HepG2 (cell line): ENCODE data around the gene EEFSEC. TPM values are rescaled to one million over a fixed set of nuclear protein-coding genes. Genes with fewer than 3 reads are reported as not detected.

Experiments used
- DZIP1 ChIP-seq: sonication (generic); formaldehyde crosslinking; IDR thresholded peaks from 2 replicates; pipeline ENCODE4 v1.5.0; 2020; ENCODE audit warnings: mild to moderate bottlenecking, missing genetic modification reagents
- FOXK1 ChIP-seq: sonication (generic); formaldehyde crosslinking; IDR thresholded peaks from 2 replicates; pipeline ENCODE4 v1.4.0; 2020; ENCODE audit warnings: low read depth, missing genetic modification reagents, borderline replicate concordance
- FOXO4 ChIP-seq: sonication (generic); formaldehyde crosslinking; conservative IDR thresholded peaks from 2 replicates; pipeline ENCODE4 v1.8.1; 2023; ENCODE audit warnings: missing genetic modification reagents
- KMT2B ChIP-seq: IDR thresholded peaks from 2 replicates; pipeline ENCODE4 v1.6.1; 2016; ENCODE audit warnings: missing genetic modification reagents, missing compliant biosample characterization
- MED1 ChIP-seq: sonication (generic); formaldehyde crosslinking; IDR thresholded peaks from 2 replicates; pipeline ENCODE4 v1.4.0; 2020; ENCODE audit warnings: missing genetic modification reagents
- MEIS1 ChIP-seq: sonication (generic); formaldehyde crosslinking; IDR thresholded peaks from 2 replicates; pipeline ENCODE4 v1.9.0; 2021; ENCODE audit warnings: mild to moderate bottlenecking, missing genetic modification reagents, moderate library complexity, borderline replicate concordance
- NCOA2 ChIP-seq: sonication (generic); formaldehyde crosslinking; IDR thresholded peaks from 2 replicates; pipeline ENCODE4 v1.8.0; 2022; ENCODE audit warnings: inconsistent platforms
- NR2F1 ChIP-seq, 2 experiments: fragments of 450-650 bp in 1 of 2; formaldehyde crosslinking in 1 of 2; IDR thresholded peaks; 2 replicates each; pipeline versions ENCODE4 v1.5.0 to v1.6.1; 2016 to 2020; ENCODE audit warnings: mild to moderate bottlenecking in 1 of 2, missing compliant biosample characterization in 1 of 2, missing genetic modification reagents in 1 of 2, moderate library complexity in 1 of 2
- PATZ1 ChIP-seq: sonication (generic); formaldehyde crosslinking; IDR thresholded peaks from 2 replicates; pipeline ENCODE4 v1.4.0; 2020; ENCODE audit warnings: missing genetic modification reagents
- POLR2AphosphoS5 ChIP-seq: IDR thresholded peaks from 2 replicates; pipeline ENCODE4 v1.6.1; 2012; ENCODE audit warnings: low read depth, low read length
- RCOR2 ChIP-seq: IDR thresholded peaks from 2 replicates; pipeline ENCODE4 v1.6.1; 2016; ENCODE audit warnings: missing biosample characterization, missing genetic modification reagents
- REPIN1 ChIP-seq: sonication (generic); formaldehyde crosslinking; IDR thresholded peaks from 2 replicates; pipeline ENCODE4 v1.8.0; 2022; ENCODE audit warnings: missing genetic modification reagents, low read depth, mild to moderate bottlenecking, borderline replicate concordance
- YEATS4 ChIP-seq: sonication (generic); formaldehyde crosslinking; IDR thresholded peaks from 2 replicates; pipeline ENCODE4 v1.4.0; 2020; ENCODE audit warnings: missing genetic modification reagents, borderline replicate concordance
- ZGPAT ChIP-seq: IDR thresholded peaks from 2 replicates; pipeline ENCODE4 v1.6.1; 2016; ENCODE audit warnings: mild to moderate bottlenecking
- ZNF292 ChIP-seq: sonication (generic); formaldehyde crosslinking; IDR thresholded peaks from 2 replicates; pipeline ENCODE4 v1.8.1; 2022; ENCODE audit warnings: mild to moderate bottlenecking, low read depth, missing genetic modification reagents, borderline replicate concordance
- ZNF503 ChIP-seq: sonication (generic); formaldehyde crosslinking; IDR thresholded peaks from 2 replicates; pipeline ENCODE4 v1.4.0; 2020; ENCODE audit warnings: missing genetic modification reagents
- ZNF510 ChIP-seq: sonication (generic); formaldehyde crosslinking; IDR thresholded peaks from 2 replicates; pipeline ENCODE4 v1.4.0; 2020; ENCODE audit warnings: low read depth, mild to moderate bottlenecking, missing genetic modification reagents
- ZNF772 ChIP-seq: sonication (generic); formaldehyde crosslinking; IDR thresholded peaks from 2 replicates; pipeline ENCODE4 v1.5.0; 2020; ENCODE audit warnings: mild to moderate bottlenecking, missing genetic modification reagents
- ZNF792 ChIP-seq: IDR thresholded peaks from 2 replicates; pipeline ENCODE4 v1.6.1; 2016
- ZSCAN21 ChIP-seq: sonication (generic); formaldehyde crosslinking; IDR thresholded peaks from 2 replicates; pipeline ENCODE4 v1.8.0; 2022; ENCODE audit warnings: mild to moderate bottlenecking, missing genetic modification reagents, moderate library complexity, borderline replicate concordance
- polyA plus RNA-seq, 8 experiments: library from polyadenylated mRNA; depleted of rRNA in 3 of 8; stranded (reverse) in 7 of 8; unstranded in 1 of 8; fragments of >200 nt; fragmentation: Illumina TruSeq in 4 of 8; extraction: Trizol in 4 of 8; gene quantifications; 2 replicates each; pipeline versions ENCODE4 v1.2.1 to v1.2.3, GENCODE V29; 2011 to 2016; ENCODE audit warnings: low read depth in 4 of 8, missing spikeins in 1 of 8, mixed read lengths in 1 of 8; ENCODE audit not compliant: insufficient read depth in 1 of 8
- total RNA-seq, 5 experiments: library from RNA; depleted of rRNA; stranded (reverse); fragments of >200 nt; fragmentation: Illumina TruSeq; extraction: Trizol; gene quantifications; 2 replicates each; pipeline ENCODE4 v1.2.3, GENCODE V29; 2016; ENCODE audit warnings: low read depth in 1 of 5

The EEFSEC gene
- total and polyA plus RNA-seq, 2 of the 13 experiments (the other 11 are each of a cell fraction or from before 2014, with no cell fraction given): 6.4 to 24.2 TPM

GRCh38 chr3:128151758-128152274 lies 1.5 kb upstream of the EEFSEC start (continued):
- 0 out of 2 replicates have a peak, but pooled peaks have one; percentile 56 for TF ChIP-seq ZSCAN21 (CRISPR knock-in tag)
- no peak for TF ChIP-seq FOXO4
- TF ChIP-seq KMT2B: peak; percentile 80
- TF ChIP-seq PATZ1 (CRISPR knock-in tag): peak; percentile 39; the same call in 1 of the 2 replicates
- TF ChIP-seq NCOA2 (CRISPR knock-in tag): peak; percentile 63
- TF ChIP-seq REPIN1: 0 out of 2 replicates have a peak, but pooled peaks have one; percentile 32
- TF ChIP-seq ZNF503 (CRISPR knock-in tag): 0 out of 2 replicates have a peak, but pooled peaks have one; percentile 45
- peak; percentile 88 for TF ChIP-seq YEATS4
- TF ChIP-seq ZNF772 (CRISPR knock-in tag): 0 out of 2 replicates have a peak, but pooled peaks have one; percentile 69
- TF ChIP-seq DZIP1 (CRISPR knock-in tag): no peak
- peak; percentile 86; the same call in 1 of the 2 replicates for TF ChIP-seq POLR2AphosphoS5
- peak; percentile 65; the same call in 1 of the 2 replicates for TF ChIP-seq RCOR2 (CRISPR knock-in tag)
- peak; percentile 78; the same call in 1 of the 2 replicates for TF ChIP-seq ZNF792
- TF ChIP-seq MEIS1 (CRISPR knock-in tag): 0 out of 2 replicates have a peak, but pooled peaks have one; percentile 44
- TF ChIP-seq ZNF292 (CRISPR knock-in tag): peak; percentile 60; the same call in 1 of the 2 replicates
- peak; percentile 70; the same call in 1 of the 2 replicates for TF ChIP-seq ZGPAT
- 0 out of 2 replicates have a peak, but pooled peaks have one; percentile 65 for TF ChIP-seq ZNF510 (CRISPR knock-in tag)
- TF ChIP-seq NR2F1 (CRISPR knock-in tag; IDR thresholded peaks at IDR 0.05): peak in 1 of 2 experiments; percentile 64; a peak in 2 of 4 replicates
- TF ChIP-seq FOXK1 (CRISPR knock-in tag): peak; percentile 37; the same call in 1 of the 2 replicates
- peak; percentile 87 for TF ChIP-seq MED1
